Measurements from ENCODE around the gene PLA2G2A.

PLA2G2A gene

GRCh38 chr1:19964542-19964941, 14.9 kb downstream of the PLA2G2A start:
- H3K36me3 Mint-ChIP-seq (ENCODE audit: insufficient read depth), result no peaks in the 10 kb centered on the region
- ATAC-seq (replicated peaks; ENCODE audit: extremely low read depth, poor library complexity, severe bottlenecking) (no peak), DNase-seq (ENCODE audit: low spot score in 2 of 2) (no peak)
- peaks cover 74% of the 10 kb centered on the region for H3K27me3 Mint-ChIP-seq
- no peak overlapping the region for H3K27ac Mint-ChIP-seq (ENCODE audit: low read depth)
- no peak overlapping the region for H3K4me3 Mint-ChIP-seq
- H3K4me1 Mint-ChIP-seq, result no peaks in the 10 kb centered on the region
- no peaks in the 10 kb centered on the region for H3K9me3 Mint-ChIP-seq

GRCh38 chr1:19963636-19964035, 15.8 kb downstream of the PLA2G2A start:
- Mint-ChIP-seq H3K36me3 (ENCODE audit: insufficient read depth) (no peaks in the 10 kb centered on the region), H3K27ac (ENCODE audit: low read depth) (no peak overlapping the region), H3K27me3 (peaks cover 78% of the 10 kb centered on the region), H3K9me3 (no peaks in the 10 kb centered on the region), H3K4me3 (no peak overlapping the region), H3K4me1 (no peaks in the 10 kb centered on the region)
- DNase-seq (ENCODE audit: low spot score in 2 of 2), result no peak
- ATAC-seq (replicated peaks; ENCODE audit: extremely low read depth, poor library complexity, severe bottlenecking), result no peak

GRCh38 chr1:19960591-19960990, 18.8 kb downstream of the PLA2G2A start:
- no peaks in the 10 kb centered on the region for H3K36me3 Mint-ChIP-seq (ENCODE audit: insufficient read depth)
- no peaks in the 10 kb centered on the region for H3K9me3 Mint-ChIP-seq

DNA sequence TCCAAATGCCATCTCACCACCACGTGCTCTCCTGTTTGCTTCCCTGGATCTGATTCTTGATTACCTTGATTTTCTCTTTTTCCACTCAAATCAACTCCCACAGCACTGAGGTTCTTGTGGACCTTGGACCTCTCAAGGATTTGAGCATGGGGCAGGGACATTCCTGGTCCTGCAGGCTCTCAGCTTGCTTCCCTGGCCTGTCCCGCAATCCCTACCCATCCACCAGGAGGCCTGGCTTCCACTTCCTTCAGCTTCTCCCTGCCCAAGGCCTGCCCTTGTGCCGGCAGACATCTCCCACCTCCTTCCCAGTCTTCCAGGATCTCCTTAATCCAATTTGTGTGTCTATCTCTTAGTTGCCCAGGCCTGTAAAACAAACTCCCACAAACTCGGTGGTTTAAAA, 21.6 kb downstream of the PLA2G2A start:
- DNase-seq (ENCODE audit: low spot score in 2 of 2), result no peak
- H3K4me1 Mint-ChIP-seq, result no peaks in the 10 kb centered on the region
- no peak for ATAC-seq (replicated peaks; ENCODE audit: extremely low read depth, poor library complexity, severe bottlenecking)
- H3K27ac Mint-ChIP-seq (ENCODE audit: low read depth), result no peak overlapping the region
- H3K27me3 Mint-ChIP-seq, result peaks cover 76% of the 10 kb centered on the region
- no peaks in the 10 kb centered on the region for H3K36me3 Mint-ChIP-seq (ENCODE audit: insufficient read depth)
- no peak overlapping the region for H3K4me3 Mint-ChIP-seq
- H3K9me3 Mint-ChIP-seq, result no peaks in the 10 kb centered on the region

More at GRCh38 chr1:19960591-19960990, 18.8 kb downstream of the PLA2G2A start:
- H3K27me3 Mint-ChIP-seq, result peaks cover 76% of the 10 kb centered on the region
- no peaks in the 10 kb centered on the region for H3K4me1 Mint-ChIP-seq
- H3K27ac Mint-ChIP-seq (ENCODE audit: low read depth), result no peak overlapping the region
- H3K4me3 Mint-ChIP-seq, result no peak overlapping the region
- DNase-seq (ENCODE audit: low spot score in 2 of 2), result no peak
- no peak for ATAC-seq (replicated peaks; ENCODE audit: extremely low read depth, poor library complexity, severe bottlenecking)

GRCh38 chr1:19955534-19956170, 23.8 kb downstream of the PLA2G2A start:
- Mint-ChIP-seq H3K4me1 (no peaks in the 10 kb centered on the region), H3K4me3 (no peak overlapping the region), H3K9me3 (no peaks in the 10 kb centered on the region), H3K27ac (ENCODE audit: low read depth) (no peak overlapping the region), H3K36me3 (ENCODE audit: insufficient read depth) (no peaks in the 10 kb centered on the region), H3K27me3 (peaks cover 70% of the 10 kb centered on the region)
- DNase-seq (ENCODE audit: low spot score in 2 of 2), result no peak
- ATAC-seq (replicated peaks; ENCODE audit: extremely low read depth, poor library complexity, severe bottlenecking), result no peak

- Mint-ChIP-seq H3K4me3 (no peak overlapping the region), H3K27ac (ENCODE audit: low read depth) (no peak overlapping the region), H3K9me3 (no peaks in the 10 kb centered on the region), H3K4me1 (no peaks in the 10 kb centered on the region), H3K36me3 (ENCODE audit: insufficient read depth) (no peaks in the 10 kb centered on the region), H3K27me3 (peaks cover 73% of the 10 kb centered on the region)
- ATAC-seq (replicated peaks; ENCODE audit: extremely low read depth, poor library complexity, severe bottlenecking) (no peak), DNase-seq (ENCODE audit: low spot score in 2 of 2) (no peak)
Measured at GRCh38 chr1:19954059-19954458, 25.4 kb downstream of the PLA2G2A start.

GRCh38 chr1:19949016-19949415, 30.4 kb downstream of the PLA2G2A start:
- no peak overlapping the region for H3K4me3 Mint-ChIP-seq
- H3K36me3 Mint-ChIP-seq (ENCODE audit: insufficient read depth), result peaks cover 2% of the 10 kb centered on the region
- H3K9me3 Mint-ChIP-seq, result no peaks in the 10 kb centered on the region
- DNase-seq (ENCODE audit: low spot score in 2 of 2) (no peak), ATAC-seq (replicated peaks; ENCODE audit: extremely low read depth, poor library complexity, severe bottlenecking) (no peak)
- H3K4me1 Mint-ChIP-seq, result no peaks in the 10 kb centered on the region
- no peak overlapping the region for H3K27ac Mint-ChIP-seq (ENCODE audit: low read depth)
- peaks cover 77% of the 10 kb centered on the region for H3K27me3 Mint-ChIP-seq

GRCh38 chr1:19946971-19947370, 32.4 kb downstream of the PLA2G2A start:
- peaks cover 2% of the 10 kb centered on the region for H3K36me3 Mint-ChIP-seq (ENCODE audit: insufficient read depth)
- ATAC-seq (replicated peaks; ENCODE audit: extremely low read depth, poor library complexity, severe bottlenecking) (no peak), DNase-seq (ENCODE audit: low spot score in 2 of 2) (no peak)
- peaks cover 57% of the 10 kb centered on the region for H3K27me3 Mint-ChIP-seq
- H3K4me3 Mint-ChIP-seq, result no peak overlapping the region
- H3K4me1 Mint-ChIP-seq, result no peaks in the 10 kb centered on the region
- H3K9me3 Mint-ChIP-seq, result no peaks in the 10 kb centered on the region
- no peak overlapping the region for H3K27ac Mint-ChIP-seq (ENCODE audit: low read depth)

DNA sequence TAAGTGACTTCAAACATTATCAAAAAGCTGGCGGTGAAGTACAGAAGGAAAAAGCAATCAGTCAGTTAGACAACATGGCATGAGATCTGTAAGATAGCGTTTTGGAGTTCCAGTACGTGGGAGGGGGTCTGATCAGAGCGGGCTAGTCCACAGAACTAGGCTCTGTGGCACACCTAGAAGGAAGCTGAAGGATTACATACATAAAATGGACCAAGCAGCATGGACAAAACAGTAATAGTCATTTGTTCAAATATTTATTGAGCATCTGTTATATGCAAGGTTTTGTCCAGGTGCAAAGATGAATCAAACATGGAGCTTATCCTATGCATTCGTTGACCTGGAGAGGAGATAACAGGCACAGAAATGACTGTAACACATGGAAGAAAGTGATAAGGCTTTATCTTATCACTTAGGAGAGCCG, 33.1 kb downstream of the PLA2G2A start:
- Mint-ChIP-seq H3K27me3 (peaks cover 56% of the 10 kb centered on the region), H3K4me3 (no peak overlapping the region), H3K36me3 (ENCODE audit: insufficient read depth) (peaks cover 2% of the 10 kb centered on the region), H3K27ac (ENCODE audit: low read depth) (no peak overlapping the region), H3K4me1 (no peaks in the 10 kb centered on the region), H3K9me3 (no peaks in the 10 kb centered on the region)
- DNase-seq (ENCODE audit: low spot score in 2 of 2) (no peak), ATAC-seq (replicated peaks; ENCODE audit: extremely low read depth, poor library complexity, severe bottlenecking) (no peak)

DNA sequence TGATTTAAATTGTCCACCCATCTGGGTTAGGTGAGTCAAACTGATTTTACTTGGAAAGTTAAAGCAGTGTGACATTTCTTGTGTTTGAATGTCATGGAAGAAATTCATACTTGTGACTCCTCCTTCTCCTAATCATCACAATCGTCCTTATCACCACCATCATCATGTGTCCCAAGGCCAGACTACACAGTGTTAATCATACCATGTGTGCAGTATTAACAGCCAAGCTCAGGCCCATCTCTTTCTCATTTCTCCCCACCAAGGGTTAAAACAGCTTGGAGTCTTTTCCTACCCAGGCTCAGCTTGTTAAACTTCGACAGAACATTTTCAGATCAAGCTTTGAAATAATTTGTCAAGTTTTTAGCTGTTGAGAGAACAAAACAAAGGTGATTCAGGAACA, 33.5 kb downstream of the PLA2G2A start:
- Mint-ChIP-seq H3K36me3 (ENCODE audit: insufficient read depth) (peaks cover 2% of the 10 kb centered on the region), H3K9me3 (no peaks in the 10 kb centered on the region), H3K4me1 (no peaks in the 10 kb centered on the region), H3K4me3 (no peak overlapping the region), H3K27ac (ENCODE audit: low read depth) (no peak overlapping the region), H3K27me3 (peaks cover 56% of the 10 kb centered on the region)
- DNase-seq (ENCODE audit: low spot score in 2 of 2) (no peak), ATAC-seq (replicated peaks; ENCODE audit: extremely low read depth, poor library complexity, severe bottlenecking) (no peak)

GRCh38 chr1:19942657-19943056, 36.8 kb downstream of the PLA2G2A start:
- H3K27ac Mint-ChIP-seq (ENCODE audit: low read depth), result no peak overlapping the region
- peaks cover 31% of the 10 kb centered on the region for H3K27me3 Mint-ChIP-seq
- no peaks in the 10 kb centered on the region for H3K4me1 Mint-ChIP-seq
- H3K9me3 Mint-ChIP-seq, result no peaks in the 10 kb centered on the region
- ATAC-seq (replicated peaks; ENCODE audit: extremely low read depth, poor library complexity, severe bottlenecking) (no peak), DNase-seq (ENCODE audit: low spot score in 2 of 2) (no peak)
- peaks cover 2% of the 10 kb centered on the region for H3K36me3 Mint-ChIP-seq (ENCODE audit: insufficient read depth)
- no peak overlapping the region for H3K4me3 Mint-ChIP-seq

DNA sequence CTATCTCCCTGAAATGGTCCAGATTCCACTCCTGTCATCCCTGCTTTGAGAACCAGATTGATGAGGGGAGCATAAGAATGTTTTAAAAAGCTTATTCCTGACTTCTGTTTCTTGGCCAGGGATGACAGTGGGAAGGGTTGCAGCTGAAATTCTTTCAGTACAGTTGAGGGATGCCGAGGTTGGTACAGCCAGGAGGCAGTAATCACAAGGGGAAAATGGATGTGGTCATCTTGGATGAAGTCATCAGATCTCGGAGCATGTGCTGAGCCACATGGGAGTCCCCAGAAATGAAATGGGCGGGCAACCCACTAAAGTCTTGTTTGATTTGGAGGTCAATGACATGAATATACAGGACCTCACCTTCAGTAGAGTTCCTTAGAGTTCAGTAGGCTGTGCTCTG, 37.3 kb downstream of the PLA2G2A start:
- Mint-ChIP-seq H3K36me3 (ENCODE audit: insufficient read depth) (peaks cover 2% of the 10 kb centered on the region), H3K4me1 (no peaks in the 10 kb centered on the region), H3K4me3 (no peak overlapping the region), H3K27ac (ENCODE audit: low read depth) (no peak overlapping the region), H3K27me3 (peaks cover 29% of the 10 kb centered on the region), H3K9me3 (no peaks in the 10 kb centered on the region)
- DNase-seq (ENCODE audit: low spot score in 2 of 2), result no peak
- ATAC-seq (replicated peaks; ENCODE audit: extremely low read depth, poor library complexity, severe bottlenecking), result no peak

- Mint-ChIP-seq H3K27me3 (peaks cover 20% of the 10 kb centered on the region), H3K27ac (ENCODE audit: low read depth) (no peak overlapping the region), H3K9me3 (no peaks in the 10 kb centered on the region), H3K36me3 (ENCODE audit: insufficient read depth) (peaks cover 2% of the 10 kb centered on the region), H3K4me1 (no peaks in the 10 kb centered on the region), H3K4me3 (no peak overlapping the region)
- DNase-seq (ENCODE audit: low spot score in 2 of 2), result no peak
- no peak for ATAC-seq (replicated peaks; ENCODE audit: extremely low read depth, poor library complexity, severe bottlenecking)
Measured at GRCh38 chr1:19941206-19941568, 38.2 kb downstream of the PLA2G2A start.
